CD4-positive, alpha-beta T cell treated with Interleukin-15 for 4 hours (primary cell): ENCODE data around the gene GPSM1.

ENCODE experiments used
- DNase-seq: peaks from one replicate; pipeline ENCODE4 v3.0.0-alpha.2; 2020; ENCODE audit warnings: low spot score

Gene GPSM1

GRCh38 chr9:136375096-136375495 is 47.8 kb downstream of the GPSM1 start:
- no peak for DNase-seq

DNA sequence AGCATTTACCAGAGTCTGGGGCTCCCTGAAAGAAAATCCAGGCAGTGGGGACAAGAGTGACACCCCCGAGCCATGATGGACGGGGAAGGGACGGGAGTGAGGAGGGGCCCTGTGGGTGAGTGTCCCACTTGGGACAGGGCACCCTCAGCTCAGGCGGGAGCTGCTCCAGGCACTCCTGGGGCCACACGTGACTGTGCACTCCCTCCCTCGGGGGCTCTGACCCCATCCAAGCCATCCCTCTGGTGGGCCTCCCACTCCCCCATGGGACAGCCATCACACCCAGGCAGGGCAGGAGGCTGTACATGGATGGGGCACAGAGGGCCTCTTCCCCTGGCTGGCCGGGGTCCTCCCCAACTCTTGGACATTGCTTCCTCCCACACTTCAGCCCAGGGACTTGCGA is 49.1 kb downstream of the GPSM1 start:
- DNase-seq, result no peak

DNA sequence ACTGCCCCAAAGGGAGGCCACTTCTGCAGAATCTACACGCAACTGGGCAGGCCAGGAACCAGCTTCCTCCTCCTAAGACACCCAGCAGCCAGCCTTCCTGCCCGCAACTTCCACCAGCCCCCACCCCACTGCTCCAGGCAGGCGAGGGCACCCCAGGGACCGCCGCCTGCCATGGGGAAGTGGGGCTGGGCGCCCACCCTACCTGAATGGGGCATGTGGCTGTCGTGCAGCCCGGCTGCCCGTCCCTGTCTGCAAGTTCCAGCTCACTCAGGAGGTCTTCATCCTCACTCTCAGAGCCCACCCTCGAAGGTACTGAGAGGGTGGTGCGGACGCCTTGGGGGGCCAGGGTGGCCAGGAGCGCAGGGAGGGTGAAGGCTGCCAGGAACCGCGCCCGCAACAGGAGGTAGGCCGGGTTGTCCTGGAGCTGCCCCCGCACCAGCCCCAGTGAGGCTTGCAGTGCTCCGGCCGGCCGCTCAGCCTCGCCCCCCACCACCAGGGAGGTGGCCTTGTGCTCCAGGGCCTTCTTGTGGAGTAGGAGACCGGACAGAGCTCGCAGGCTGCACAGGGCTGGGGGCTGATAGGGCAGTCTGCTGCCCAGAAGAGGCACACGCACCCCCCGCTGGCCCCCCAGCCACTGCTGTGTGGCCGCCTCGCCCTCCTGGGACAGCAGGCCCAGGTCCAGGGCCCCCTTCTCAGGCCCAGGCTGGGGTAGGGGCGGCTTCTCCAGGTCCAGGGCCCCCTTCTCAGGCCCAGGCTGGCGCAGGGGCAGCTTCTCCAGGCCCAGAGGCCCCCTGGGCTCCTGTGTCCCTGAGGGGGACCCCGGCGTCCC is 50.2 kb downstream of the GPSM1 start:
- DNase-seq, result no peak

- no peak for DNase-seq
These were observed 51.0 kb downstream of the GPSM1 start for GRCh38 chr9:136378170-136379002.

DNA sequence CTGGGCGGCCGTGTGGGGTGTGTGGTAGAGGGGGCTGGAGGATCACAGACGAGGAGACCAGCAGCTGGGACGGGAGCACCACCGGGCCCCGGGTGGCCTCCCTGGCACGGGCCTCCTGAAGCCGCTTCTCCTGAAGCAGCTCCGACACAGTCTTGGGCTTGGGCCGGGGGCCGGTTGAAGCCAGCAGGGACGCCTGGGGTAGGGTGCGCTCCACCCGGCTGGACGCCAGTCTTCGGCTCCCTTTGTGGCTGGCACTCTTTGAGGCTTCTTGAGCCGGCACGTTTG is 51.6 kb downstream of the GPSM1 start:
- DNase-seq, result no peak

GRCh38 chr9:136379401-136379800 is 52.1 kb downstream of the GPSM1 start:
- no peak for DNase-seq

GRCh38 chr9:136379891-136380290 is 52.6 kb downstream of the GPSM1 start:
- DNase-seq, result no peak

DNA sequence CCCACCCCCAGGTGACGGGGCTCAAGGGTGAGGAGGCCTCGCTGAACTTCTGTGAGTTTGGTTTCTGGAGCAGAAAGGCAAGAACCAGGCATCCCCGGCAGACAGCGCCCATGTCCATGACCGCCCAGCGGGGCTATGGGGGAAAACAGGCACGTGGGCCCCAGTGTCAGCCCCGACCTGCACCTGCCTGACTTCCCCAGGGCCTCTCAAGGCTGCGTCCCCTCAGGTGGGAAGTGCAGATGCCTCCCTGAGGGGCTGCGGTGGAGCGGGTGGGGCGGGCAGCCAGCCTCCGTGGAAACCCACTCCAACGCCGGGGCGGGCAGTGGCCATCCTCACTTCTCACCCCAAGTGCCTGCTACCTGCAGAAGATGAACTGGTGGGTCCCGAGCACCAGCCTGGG is 53.0 kb downstream of the GPSM1 start:
- DNase-seq, result no peak

DNA sequence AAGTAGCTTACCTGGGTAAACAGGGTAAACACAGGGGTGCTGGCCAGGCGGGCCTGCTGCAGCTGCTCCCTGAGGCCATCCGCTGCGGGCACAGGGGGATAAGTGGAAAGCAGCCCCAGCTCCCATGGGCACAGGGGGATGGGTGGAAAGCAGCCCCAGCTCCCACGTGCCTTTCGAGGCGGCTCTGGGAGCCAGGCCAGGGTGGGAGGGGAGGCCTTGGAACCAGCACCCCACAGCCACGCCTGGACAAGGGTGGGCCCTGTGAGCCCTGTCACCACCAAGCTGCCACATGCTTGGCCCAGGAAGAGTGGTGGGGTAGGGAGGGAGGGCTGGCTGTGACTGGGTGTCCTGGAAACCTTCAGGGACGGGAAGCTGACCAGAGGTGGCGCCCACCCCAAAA is 54.0 kb downstream of the GPSM1 start:
- DNase-seq, result no peak

GRCh38 chr9:136381966-136382513 is 54.7 kb downstream of the GPSM1 start:
- DNase-seq, result no peak

DNA sequence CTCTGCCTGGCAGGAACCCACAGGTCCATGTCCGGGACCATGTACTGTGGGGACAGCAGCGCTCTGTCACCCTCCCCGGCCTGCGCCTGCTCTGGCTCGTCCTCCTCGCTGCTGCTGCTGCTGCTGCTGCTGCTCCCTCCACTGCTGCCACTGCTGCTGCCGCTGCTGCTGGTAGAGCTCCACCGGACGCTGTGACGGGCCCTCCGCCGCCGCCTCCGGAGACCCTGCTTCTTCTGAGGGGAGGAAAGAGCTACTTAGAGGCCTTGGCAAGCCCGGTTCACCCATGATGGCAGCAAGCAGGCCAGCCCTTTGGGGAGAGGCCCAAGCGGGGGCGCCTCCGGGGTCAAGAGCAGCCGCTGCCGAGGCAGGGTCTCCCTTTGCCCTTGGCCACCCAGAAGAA is 56.1 kb downstream of the GPSM1 start:
- DNase-seq, result no peak

- peak; percentile 43 for DNase-seq
These were observed 57.7 kb downstream of the GPSM1 start for GRCh38 chr9:136385015-136385414.

DNA sequence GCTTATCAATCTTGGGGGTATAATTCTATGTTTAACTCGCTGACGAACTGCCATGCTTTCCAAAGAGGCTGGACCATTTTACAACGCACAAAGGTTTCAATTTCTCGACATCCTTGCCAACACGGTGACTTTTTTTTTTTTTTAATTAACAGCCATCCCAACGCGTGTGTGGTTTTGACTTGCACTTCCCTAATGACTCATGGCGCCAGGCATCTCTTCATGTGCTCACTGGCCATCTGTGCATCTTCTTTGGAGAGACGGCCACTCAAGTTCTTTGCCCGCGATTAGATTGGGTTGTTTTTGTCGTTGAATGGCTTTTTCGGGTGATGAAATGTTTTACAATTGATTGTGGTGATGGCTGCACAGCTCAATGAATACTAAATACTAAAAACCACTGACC is 58.7 kb downstream of the GPSM1 start:
- no peak for DNase-seq

- no peak for DNase-seq
These were observed 59.9 kb downstream of the GPSM1 start for GRCh38 chr9:136387217-136387616.

- no peak for DNase-seq
These were observed 62.1 kb downstream of the GPSM1 start for GRCh38 chr9:136389396-136389795.

DNA sequence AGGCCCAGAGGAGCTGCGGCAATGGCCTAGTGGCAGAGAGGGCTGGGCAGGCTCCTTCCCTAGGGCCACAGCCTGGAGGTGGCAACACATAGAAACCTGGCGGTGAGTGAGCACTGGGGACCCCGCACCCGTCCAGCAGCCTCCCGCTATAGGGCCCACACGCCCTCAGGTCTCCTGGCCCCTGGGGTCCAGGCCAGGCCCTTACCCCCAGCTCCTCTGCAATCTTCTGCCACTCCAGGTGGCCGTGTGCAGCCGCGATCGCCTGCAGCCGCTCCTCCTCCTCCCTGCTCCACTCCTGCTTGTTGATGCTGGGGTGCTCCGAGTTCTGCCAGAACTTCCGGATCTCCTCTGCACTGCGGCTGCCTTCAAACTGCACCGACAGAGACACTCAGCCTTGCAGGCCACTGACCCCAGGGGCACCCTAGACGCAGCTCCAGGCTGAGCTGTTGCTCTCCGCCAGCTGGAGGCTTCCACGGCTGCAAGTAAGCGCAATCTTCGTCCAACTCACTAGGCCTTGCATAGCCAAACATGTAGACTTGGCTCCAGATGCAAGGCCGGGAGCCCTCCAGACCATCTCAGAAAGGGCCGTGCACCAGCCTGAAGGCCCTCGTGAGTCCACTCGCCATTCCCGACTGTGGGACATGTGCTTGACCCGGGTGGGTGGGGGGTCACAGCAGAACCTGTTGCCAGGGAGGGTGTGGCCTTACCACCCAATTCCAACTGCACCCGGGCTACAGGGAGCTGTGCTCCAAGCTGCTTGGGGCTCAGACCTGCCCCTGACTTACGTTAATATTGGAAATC is 64.6 kb downstream of the GPSM1 start:
- DNase-seq, result no peak

DNA sequence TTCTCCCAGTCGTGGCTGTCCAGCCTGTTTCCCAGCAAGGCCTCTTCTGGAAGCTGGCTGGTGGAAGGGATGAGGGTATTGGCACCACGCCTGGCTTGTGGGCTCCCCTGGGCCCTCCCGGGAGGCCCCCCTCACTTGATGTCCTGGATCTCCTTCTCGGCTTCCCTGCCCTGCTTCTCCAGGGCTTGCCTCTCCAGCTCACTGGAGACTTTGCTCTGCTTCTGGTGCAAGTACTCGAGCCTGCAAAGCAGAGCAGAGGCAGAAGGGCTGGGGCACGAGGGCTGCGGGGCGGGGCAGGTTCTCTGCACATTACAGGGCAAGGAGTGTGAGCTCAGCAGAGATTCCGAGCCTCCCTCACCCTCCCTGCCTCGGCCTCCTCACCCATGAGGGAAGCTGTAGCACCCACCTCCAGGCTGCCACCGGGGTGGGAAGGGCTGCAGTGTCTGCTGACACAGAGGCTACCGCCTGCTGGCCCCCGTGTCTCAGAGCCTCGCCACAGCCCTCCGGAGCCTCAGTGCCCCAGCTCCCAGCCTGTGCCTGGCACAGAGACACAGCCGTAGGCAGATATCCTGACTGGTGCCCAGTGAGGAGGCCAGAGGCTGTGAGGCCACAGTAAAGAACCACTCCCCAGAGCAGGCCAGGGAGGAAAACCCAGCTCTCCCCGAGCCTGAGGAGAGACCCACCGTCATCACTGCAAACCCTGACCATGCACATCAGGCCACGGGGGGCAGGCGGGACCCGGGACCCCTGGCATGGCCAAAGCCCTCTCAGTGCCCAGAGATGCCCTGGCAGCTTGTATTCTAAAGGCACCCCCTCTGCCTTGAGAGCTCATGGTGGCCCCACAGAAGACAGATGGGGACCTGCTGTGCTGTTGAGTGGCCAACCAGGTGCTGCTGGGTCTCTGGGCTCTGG is 65.5 kb downstream of the GPSM1 start:
- no peak for DNase-seq

DNA sequence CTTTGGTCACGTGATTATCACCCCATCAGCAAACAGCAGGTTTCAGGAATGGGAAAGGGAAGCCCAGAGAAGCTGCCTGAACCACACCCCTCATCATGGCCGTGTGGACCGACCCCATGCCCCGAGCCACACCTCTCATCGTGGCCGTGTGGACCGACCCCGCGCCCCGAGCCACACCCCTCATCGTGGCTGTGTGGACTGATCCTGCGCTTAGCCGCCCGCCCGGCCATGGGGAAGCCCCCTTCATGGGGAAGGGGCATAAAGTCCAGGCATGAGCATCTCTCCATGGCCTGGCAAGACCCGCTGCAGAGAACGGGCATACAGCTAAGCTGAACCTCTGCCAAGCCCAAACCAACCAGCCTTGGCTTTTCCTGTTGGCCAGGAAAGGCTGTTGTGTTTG is 66.2 kb downstream of the GPSM1 start:
- no peak for DNase-seq

DNA sequence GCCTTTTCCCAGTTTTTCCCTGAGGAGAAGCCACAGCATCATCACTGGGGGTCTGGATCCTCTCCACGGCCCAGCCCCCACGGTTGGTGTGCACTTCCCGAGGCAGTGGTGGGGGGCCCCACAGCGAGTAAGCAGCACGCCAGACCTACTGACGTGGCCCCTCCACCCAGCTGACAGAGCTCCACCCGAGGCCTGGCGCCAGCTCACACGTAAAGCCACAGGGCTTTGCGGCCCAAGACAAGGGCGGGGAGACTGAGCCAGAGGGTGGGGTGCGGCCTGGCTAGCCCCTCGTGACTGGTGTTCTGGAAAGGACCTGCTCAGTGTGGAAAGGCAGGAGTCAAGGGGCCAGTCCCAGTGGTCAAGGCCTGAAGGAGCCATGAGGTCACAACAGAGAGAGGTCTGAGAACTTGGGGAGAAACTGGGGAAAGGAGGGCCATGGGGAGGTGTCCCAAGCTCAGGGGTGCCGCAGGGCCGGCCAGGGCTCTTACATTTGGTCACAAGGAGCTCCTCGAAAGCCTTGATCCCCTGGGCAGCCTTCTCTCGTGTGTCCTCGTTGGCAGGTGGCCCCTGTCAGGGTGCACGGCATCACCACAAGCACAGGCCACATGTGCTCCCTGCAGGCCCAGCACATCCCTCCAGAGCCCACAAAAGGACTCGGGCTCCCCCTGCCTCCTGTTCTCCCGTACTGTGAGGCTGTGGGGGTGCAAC is 67.1 kb downstream of the GPSM1 start:
- DNase-seq, result no peak

DNA sequence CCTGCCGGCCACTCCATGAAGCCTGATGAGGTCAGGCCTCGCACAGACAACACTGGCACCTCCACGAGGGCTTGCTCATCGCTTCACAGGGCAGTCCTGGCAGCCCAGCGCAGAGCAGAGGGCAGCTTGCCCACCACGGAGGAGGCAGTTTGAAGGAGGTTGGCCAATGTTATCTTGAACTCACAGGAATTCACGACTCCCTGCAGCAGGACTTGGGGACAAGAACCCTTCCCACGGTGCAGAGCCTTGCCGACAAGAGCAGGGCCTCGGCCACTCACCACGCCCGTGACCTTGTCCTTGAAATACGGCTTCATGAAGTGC is 67.6 kb downstream of the GPSM1 start:
- DNase-seq, result no peak
